Endothelial cell of umbilical vein (primary cell): ENCODE measurements around the gene MERTK. TPM values are rescaled to one million over a fixed set of nuclear protein-coding genes. Genes with fewer than 3 reads are reported as not detected.

Experiments
- BruUV-seq: library from RNA; stranded (reverse); fragments of 400-500 nt; replicated peaks from 2 replicates; lab custom pipeline; 2021; lab: Mats Ljungman, UMichigan
- CTCF ChIA-PET: fragments of 300-600, 350-600 bp; sonication (Branson Sonifier 250); formaldehyde crosslinking; loops from one replicate; lab custom pipeline; 2021; ENCODE audit warnings: antibody characterized with exemption, inconsistent platforms; lab: Charles Lee
- POLR2A ChIA-PET: fragments of 300-600, 350-600 bp; sonication (Branson Sonifier 250); formaldehyde crosslinking; loops from one replicate; lab custom pipeline; 2021; ENCODE audit warnings: antibody characterized with exemption, inconsistent platforms; lab: Charles Lee
- DNase-seq: peaks from one replicate; pipeline ENCODE4 v3.0.0-alpha.2; 2011; ENCODE audit warnings: low read depth, low spot score
- FAIRE-seq: peaks from 2 replicates; lab custom pipeline; 2011; peaks lifted over from hg19 to GRCh38; lab: Jason Lieb, UNC
- H2AFZ ChIP-seq: 2 replicates; pipeline ENCODE4 v1.6.0; 2012; ENCODE audit warnings: low read depth, low read length, control low read depth, inconsistent platforms
- H3K27ac ChIP-seq: 2 replicates; pipeline ENCODE4 v1.5.1; 2011; ENCODE audit warnings: low read depth, mild to moderate bottlenecking, control low read depth, low read length, moderate library complexity; ENCODE audit not compliant: insufficient read depth
- H3K27me3 ChIP-seq, 2 experiments: 2 replicates each; pipeline versions ENCODE4 v1.6.0 to v1.6.1; 2011; ENCODE audit warnings: low read length in 2 of 2, mixed read lengths in 1 of 2; ENCODE audit not compliant: control insufficient read depth in 2 of 2, insufficient read depth in 2 of 2
- H3K36me3 ChIP-seq, 2 experiments: 2 replicates in 1 of 2; 3 replicates in 1 of 2; pipeline ENCODE4 v1.5.1; 2011; ENCODE audit warnings: low read length in 2 of 2, mild to moderate bottlenecking in 1 of 2, moderate library complexity in 1 of 2; ENCODE audit not compliant: control insufficient read depth in 2 of 2, insufficient read depth in 2 of 2; ENCODE audit errors: extremely low read depth in 1 of 2
- H3K4me1 ChIP-seq: 3 replicates; pipeline ENCODE4 v1.5.1; 2011; ENCODE audit warnings: mild to moderate bottlenecking, low read length; ENCODE audit not compliant: control insufficient read depth, insufficient read depth; ENCODE audit errors: extremely low read depth
- H3K4me2 ChIP-seq: 2 replicates; pipeline ENCODE4 v1.6.1; 2011; ENCODE audit warnings: low read length, control low read depth, mixed read lengths; ENCODE audit not compliant: insufficient read depth
- H3K4me3 ChIP-seq, 3 experiments: fragments of 200-600 bp in 1 of 3; sonication (generic), shearing (Covaris generic) in 1 of 3; replicated peaks in 1 of 3; 2 replicates each; pipeline ENCODE4 v1.5.1; 2011 to 2016; ENCODE audit warnings: control low read depth in 3 of 3, low read length in 3 of 3, mild to moderate bottlenecking in 2 of 3, inconsistent platforms in 1 of 3, low read depth in 1 of 3, moderate library complexity in 1 of 3; ENCODE audit not compliant: insufficient read depth in 1 of 3
- H3K79me2 ChIP-seq: 2 replicates; pipeline ENCODE4 v1.6.0; 2012; ENCODE audit warnings: low read length, inconsistent platforms; ENCODE audit not compliant: control insufficient read depth, insufficient read depth
- H3K9ac ChIP-seq: replicated peaks from 2 replicates; pipeline ENCODE3; 2011; ENCODE audit warnings: low read length, control low read depth; ENCODE audit not compliant: insufficient read depth; ENCODE audit errors: extremely low read depth
- H3K9me1 ChIP-seq: replicated peaks from 3 replicates; pipeline ENCODE4 v1.6.0; 2011; ENCODE audit warnings: mild to moderate bottlenecking, low read length; ENCODE audit not compliant: control insufficient read depth, insufficient read depth; ENCODE audit errors: extremely low read depth
- H3K9me3 ChIP-seq: replicated peaks from 2 replicates; pipeline ENCODE4 v1.5.1; 2012; ENCODE audit warnings: low read length, inconsistent platforms; ENCODE audit not compliant: control insufficient read depth, insufficient read depth
- H4K20me1 ChIP-seq: replicated peaks from 2 replicates; pipeline ENCODE3; 2011; ENCODE audit warnings: mild to moderate bottlenecking, low read length; ENCODE audit not compliant: control insufficient read depth, insufficient read depth; ENCODE audit errors: extremely low read depth
- EZH2 ChIP-seq: IDR thresholded peaks from 2 replicates; pipeline ENCODE4 v1.6.1; 2012; ENCODE audit warnings: borderline replicate concordance, low read depth, mild to moderate bottlenecking, moderate library complexity, low read length, inconsistent platforms; ENCODE audit not compliant: severe bottlenecking
- FOS ChIP-seq: IDR thresholded peaks from 2 replicates; pipeline ENCODE4 v1.6.1; 2011; ENCODE audit warnings: mild to moderate bottlenecking, low read length, moderate library complexity, borderline replicate concordance; ENCODE audit not compliant: insufficient read depth
- GATA2 ChIP-seq: IDR thresholded peaks from 2 replicates; pipeline ENCODE4 v1.7.0; 2011; ENCODE audit warnings: low read depth, mild to moderate bottlenecking, moderate library complexity, mixed read lengths, low read length; ENCODE audit not compliant: insufficient read length, insufficient read depth
- JUN ChIP-seq: IDR thresholded peaks from 2 replicates; pipeline ENCODE4 v1.6.1; 2011; ENCODE audit warnings: borderline replicate concordance, low read depth; ENCODE audit not compliant: insufficient read length, insufficient read depth
- MYC ChIP-seq: IDR thresholded peaks from one replicate; pipeline ENCODE4 v1.6.1; 2011; ENCODE audit warnings: mild to moderate bottlenecking, low read depth, low read length
- POLR2A ChIP-seq: IDR thresholded peaks from 2 replicates; pipeline ENCODE4 v1.6.1; 2012; ENCODE audit warnings: low read depth, mild to moderate bottlenecking, control low read depth, low read length
- POLR2AphosphoS5 ChIP-seq: IDR thresholded peaks from 2 replicates; pipeline ENCODE4 v1.6.1; 2012; ENCODE audit warnings: low read depth, mild to moderate bottlenecking, control low read depth, low read length, moderate library complexity; ENCODE audit not compliant: insufficient read depth
- dilution Hi-C: fragments of 300-500 bp; cut with MboI; formaldehyde crosslinking; loops from one replicate; pipeline ENCODE4 v1.15.0; 2019; ENCODE audit warnings: low sequenced_read_pairs; ENCODE audit not compliant: extremely low pct_ligation_motif_present
- intact Hi-C: fragments of 100-400 bp; cut with micrococcal nuclease; formaldehyde crosslinking; loops from one replicate; pipeline ENCODE4 v1.10.0; 2022
- polyA plus RNA-seq, 4 experiments: library from polyadenylated mRNA; depleted of rRNA in 3 of 4; stranded (reverse) in 3 of 4; unstranded in 1 of 4; fragments of >200 nt; gene quantifications; 2 replicates each; pipeline versions ENCODE4 v1.2.1 to v1.2.3, GENCODE V29; 2011 to 2012; ENCODE audit warnings: missing spikeins in 1 of 4
- total RNA-seq: library from RNA; stranded (reverse); gene quantifications from 2 replicates; pipeline ENCODE4 v1.2.3, GENCODE V29; 2021
- TF ChIP-seq, protein P1 (sequence below), 2 donors: IDR thresholded peaks; 1 replicate in 1 of 2; 2 replicates in 1 of 2; pipeline ENCODE4 v1.5.1; 2011; ENCODE audit warnings: low read length in 2 of 2, mild to moderate bottlenecking in 2 of 2, moderate library complexity in 2 of 2, control low read depth in 1 of 2, inconsistent platforms in 1 of 2, low read depth in 1 of 2; ENCODE audit not compliant: insufficient read depth in 1 of 2; ENCODE audit errors: extremely low read depth in 1 of 2
- TF ChIP-seq, protein P2 (sequence below): IDR thresholded peaks from 2 replicates; pipeline ENCODE4 v1.6.1; 2011; ENCODE audit not compliant: insufficient read depth, insufficient read length

MERTK gene
- total and polyA plus RNA-seq, 2 donors (not counting 3 experiments of a cell fraction or from before 2014, with no cell fraction given) = 37.3 to 39.6 TPM

DNA sequence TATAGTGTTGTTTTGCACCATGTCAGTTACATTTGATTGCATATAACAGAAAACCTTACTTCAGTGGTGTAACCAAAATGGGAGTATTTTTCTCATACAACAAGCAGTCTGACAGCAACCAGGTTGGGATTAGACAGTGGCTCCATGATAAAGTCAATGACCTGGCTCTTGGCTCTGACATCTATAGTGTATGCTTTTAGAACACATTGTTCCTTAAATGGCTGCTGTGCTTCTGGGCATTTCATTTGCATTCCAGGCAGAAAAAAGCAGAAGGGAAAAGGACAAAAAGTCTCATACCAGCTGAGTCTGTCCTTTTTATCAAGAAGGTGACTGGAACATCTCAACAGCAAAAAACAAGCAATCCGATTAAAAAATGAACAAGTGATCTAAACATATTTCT is 10.2 kb downstream of the MERTK start:
- Histone ChIP-seq H3K79me2 (peaks cover 40% of the 10 kb centered on the region), H3K36me3 (no peaks in the 10 kb centered on the region), H3K9ac (no peak overlapping the region), H3K9me1 (no peaks in the 10 kb centered on the region), H2AFZ (no peak overlapping the region), H4K20me1 (no peaks in the 10 kb centered on the region), H3K27ac (no peak overlapping the region), H3K27me3 (no peaks in the 10 kb centered on the region), H3K9me3 (no peaks in the 10 kb centered on the region), H3K4me1 (peaks cover 15% of the 10 kb centered on the region), H3K4me3 (no peak overlapping the region), H3K4me2 (no peak overlapping the region)
- intact Hi-C loops = no loop called here
- no peak for DNase-seq
- FAIRE-seq = no peak
- dilution Hi-C loops = no loop called here
- ChIA-PET POLR2A (no interaction called here), CTCF (interaction anchor here (1.1 kb wide), 1 partner anchor 11 kb away, joined by 6 read pairs; no protein-coding TSS in a partner anchor)
- no TSS peak for BruUV-seq
- TF ChIP-seq POLR2A (no peak), EZH2 (no peak), JUN (no peak), POLR2AphosphoS5 (no peak)
- TF ChIP-seq, protein P1, sequence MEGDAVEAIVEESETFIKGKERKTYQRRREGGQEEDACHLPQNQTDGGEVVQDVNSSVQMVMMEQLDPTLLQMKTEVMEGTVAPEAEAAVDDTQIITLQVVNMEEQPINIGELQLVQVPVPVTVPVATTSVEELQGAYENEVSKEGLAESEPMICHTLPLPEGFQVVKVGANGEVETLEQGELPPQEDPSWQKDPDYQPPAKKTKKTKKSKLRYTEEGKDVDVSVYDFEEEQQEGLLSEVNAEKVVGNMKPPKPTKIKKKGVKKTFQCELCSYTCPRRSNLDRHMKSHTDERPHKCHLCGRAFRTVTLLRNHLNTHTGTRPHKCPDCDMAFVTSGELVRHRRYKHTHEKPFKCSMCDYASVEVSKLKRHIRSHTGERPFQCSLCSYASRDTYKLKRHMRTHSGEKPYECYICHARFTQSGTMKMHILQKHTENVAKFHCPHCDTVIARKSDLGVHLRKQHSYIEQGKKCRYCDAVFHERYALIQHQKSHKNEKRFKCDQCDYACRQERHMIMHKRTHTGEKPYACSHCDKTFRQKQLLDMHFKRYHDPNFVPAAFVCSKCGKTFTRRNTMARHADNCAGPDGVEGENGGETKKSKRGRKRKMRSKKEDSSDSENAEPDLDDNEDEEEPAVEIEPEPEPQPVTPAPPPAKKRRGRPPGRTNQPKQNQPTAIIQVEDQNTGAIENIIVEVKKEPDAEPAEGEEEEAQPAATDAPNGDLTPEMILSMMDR (IDR thresholded peaks at IDR 0.05; ENCODE audit: extremely low read depth in 1 of 2, insufficient read depth in 1 of 2, low read depth in 1 of 2, low read length in 2 of 2) = no peak

- H2AFZ ChIP-seq = no peak overlapping the region
- no peaks in the 10 kb centered on the region for H3K9me3 ChIP-seq
- H3K27ac ChIP-seq = no peak overlapping the region
- no peak for FAIRE-seq
- no peaks in the 10 kb centered on the region for H4K20me1 ChIP-seq
- H3K9ac ChIP-seq = no peak overlapping the region
- H3K36me3 ChIP-seq = no peaks in the 10 kb centered on the region
- H3K4me3 ChIP-seq = no peak overlapping the region
- H3K27me3 ChIP-seq = no peaks in the 10 kb centered on the region
- ChIA-PET CTCF (no interaction called here), POLR2A (no interaction called here)
- TF ChIP-seq FOS = no peak
- no peak for TF ChIP-seq EZH2
- TF ChIP-seq, protein P2, sequence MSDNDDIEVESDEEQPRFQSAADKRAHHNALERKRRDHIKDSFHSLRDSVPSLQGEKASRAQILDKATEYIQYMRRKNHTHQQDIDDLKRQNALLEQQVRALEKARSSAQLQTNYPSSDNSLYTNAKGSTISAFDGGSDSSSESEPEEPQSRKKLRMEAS = no peak
- TF ChIP-seq JUN = no peak
- TF ChIP-seq POLR2AphosphoS5 = no peak
- TF ChIP-seq MYC = no peak
- no peak for TF ChIP-seq POLR2A
- TF ChIP-seq, protein P1 (IDR thresholded peaks at IDR 0.05; ENCODE audit: extremely low read depth in 1 of 2, insufficient read depth in 1 of 2, low read depth in 1 of 2, low read length in 2 of 2) = no peak
- no peak for TF ChIP-seq GATA2
- peaks cover 36% of the 10 kb centered on the region for H3K79me2 ChIP-seq
- dilution Hi-C loops (no loop called here), intact Hi-C loops (no loop called here)
- H3K4me2 ChIP-seq = no peak overlapping the region
- H3K4me1 ChIP-seq = peaks cover 13% of the 10 kb centered on the region
- no peak for DNase-seq
- no peaks in the 10 kb centered on the region for H3K9me1 ChIP-seq
- BruUV-seq = no TSS peak
Measured at GRCh38 chr2:111909079-111909478, 10.7 kb downstream of the MERTK start.
